BJ (cell line): Measurements from ENCODE around the gene CAMK2D. TPM values are rescaled to one million over a fixed set of nuclear protein-coding genes. Genes with fewer than 3 reads are reported as not detected.

Experiments used
- CTCF ChIA-PET: fragments of 350-600 bp; formaldehyde crosslinking; extraction: SDS; loops from one replicate; lab custom pipeline; 2021; ENCODE audit warnings: antibody characterized with exemption, inconsistent platforms; lab: Yijun Ruan, JAX
- POLR2A ChIA-PET: fragments of 300-600 bp; sonication (Branson Sonifier 250); formaldehyde crosslinking; extraction: SDS; loops from one replicate; lab custom pipeline; 2021; ENCODE audit warnings: antibody characterized with exemption; lab: Charles Lee
- DNase-seq: peaks from one replicate; pipeline ENCODE4 v3.0.0-alpha.2; 2011; ENCODE audit warnings: low read depth
- H3K27me3 ChIP-seq: 2 replicates; pipeline ENCODE4 v1.6.0; 2011; ENCODE audit warnings: low read length; ENCODE audit not compliant: control insufficient read depth, insufficient read depth
- H3K36me3 ChIP-seq: 2 replicates; pipeline ENCODE4 v1.5.1; 2011; ENCODE audit warnings: low read length; ENCODE audit not compliant: control insufficient read depth, insufficient read depth
- H3K4me3 ChIP-seq: 2 replicates; pipeline ENCODE4 v1.5.1; 2011; ENCODE audit warnings: low read depth, mild to moderate bottlenecking, control low read depth, low read length
- polyA plus RNA-seq: library from polyadenylated mRNA; depleted of rRNA; stranded (reverse); fragments of >200 nt; gene quantifications from 2 replicates; pipeline ENCODE4 v1.2.3, GENCODE V29; 2011
- TF ChIP-seq, protein P1 (sequence below): IDR thresholded peaks from 2 replicates; pipeline ENCODE4 v1.5.1; 2011; ENCODE audit warnings: low read depth, mild to moderate bottlenecking, control low read depth, inconsistent platforms, low read length, moderate library complexity; ENCODE audit not compliant: insufficient read depth

Gene CAMK2D
- polyA plus RNA-seq, 1 experiment: 41.8 TPM

- no peak overlapping the region for H3K4me3 ChIP-seq
- peaks cover 4% of the 10 kb centered on the region for H3K36me3 ChIP-seq
- TF ChIP-seq, protein P1, sequence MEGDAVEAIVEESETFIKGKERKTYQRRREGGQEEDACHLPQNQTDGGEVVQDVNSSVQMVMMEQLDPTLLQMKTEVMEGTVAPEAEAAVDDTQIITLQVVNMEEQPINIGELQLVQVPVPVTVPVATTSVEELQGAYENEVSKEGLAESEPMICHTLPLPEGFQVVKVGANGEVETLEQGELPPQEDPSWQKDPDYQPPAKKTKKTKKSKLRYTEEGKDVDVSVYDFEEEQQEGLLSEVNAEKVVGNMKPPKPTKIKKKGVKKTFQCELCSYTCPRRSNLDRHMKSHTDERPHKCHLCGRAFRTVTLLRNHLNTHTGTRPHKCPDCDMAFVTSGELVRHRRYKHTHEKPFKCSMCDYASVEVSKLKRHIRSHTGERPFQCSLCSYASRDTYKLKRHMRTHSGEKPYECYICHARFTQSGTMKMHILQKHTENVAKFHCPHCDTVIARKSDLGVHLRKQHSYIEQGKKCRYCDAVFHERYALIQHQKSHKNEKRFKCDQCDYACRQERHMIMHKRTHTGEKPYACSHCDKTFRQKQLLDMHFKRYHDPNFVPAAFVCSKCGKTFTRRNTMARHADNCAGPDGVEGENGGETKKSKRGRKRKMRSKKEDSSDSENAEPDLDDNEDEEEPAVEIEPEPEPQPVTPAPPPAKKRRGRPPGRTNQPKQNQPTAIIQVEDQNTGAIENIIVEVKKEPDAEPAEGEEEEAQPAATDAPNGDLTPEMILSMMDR: no peak
- H3K27me3 ChIP-seq: no peaks in the 10 kb centered on the region
- no peak for DNase-seq
- CTCF ChIA-PET: no interaction called here
- POLR2A ChIA-PET: no interaction called here
Measured at GRCh38 chr4:113496698-113497097, 264.8 kb downstream of the CAMK2D start.

DNA sequence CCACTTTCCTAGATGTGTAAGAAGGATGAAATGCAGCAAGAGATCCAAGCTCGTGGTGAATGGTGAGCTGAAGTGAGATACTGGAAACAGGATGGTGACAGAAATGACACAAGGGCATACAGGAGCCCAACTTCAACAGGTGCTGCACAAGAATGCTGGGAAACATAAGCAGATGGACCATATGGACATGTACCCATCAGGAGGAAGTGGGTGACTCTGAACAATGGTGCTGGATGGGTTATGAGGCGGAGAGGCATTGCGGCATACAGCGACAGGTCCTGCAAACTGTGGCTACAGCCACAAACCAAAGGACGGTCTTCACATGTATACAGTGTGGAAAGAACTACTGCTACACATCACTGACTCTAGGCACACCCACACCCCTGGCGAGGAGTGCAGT is 265.7 kb downstream of the CAMK2D start:
- no peak for DNase-seq
- ChIA-PET CTCF (interaction anchor here (0.7 kb wide), 1 partner anchor 62 kb away, joined by 3 read pairs; no protein-coding TSS in a partner anchor), POLR2A (no interaction called here)
- Histone ChIP-seq H3K36me3 (peaks cover 4% of the 10 kb centered on the region), H3K4me3 (no peak overlapping the region), H3K27me3 (no peaks in the 10 kb centered on the region)
- TF ChIP-seq, protein P1: no peak

GRCh38 chr4:113483131-113483530 is 278.4 kb downstream of the CAMK2D start:
- no peaks in the 10 kb centered on the region for H3K27me3 ChIP-seq
- CTCF ChIA-PET: no interaction called here
- no peaks in the 10 kb centered on the region; the same call in 1 of the 2 replicates for H3K36me3 ChIP-seq
- H3K4me3 ChIP-seq: no peak overlapping the region
- no peak for DNase-seq
- POLR2A ChIA-PET: no interaction called here
- TF ChIP-seq, protein P1: no peak

- CTCF ChIA-PET: no interaction called here
- TF ChIP-seq, protein P1: no peak
- no peak for DNase-seq
- Histone ChIP-seq H3K4me3 (no peak overlapping the region), H3K27me3 (no peaks in the 10 kb centered on the region), H3K36me3 (no peaks in the 10 kb centered on the region; the same call in 1 of the 2 replicates)
- POLR2A ChIA-PET: no interaction called here
Measured at GRCh38 chr4:113482325-113482724, 279.2 kb downstream of the CAMK2D start.

- POLR2A ChIA-PET: no interaction called here
- no peak overlapping the region for H3K4me3 ChIP-seq
- no peaks in the 10 kb centered on the region for H3K27me3 ChIP-seq
- H3K36me3 ChIP-seq: no peaks in the 10 kb centered on the region; the same call in 1 of the 2 replicates
- TF ChIP-seq, protein P1: no peak
- CTCF ChIA-PET: no interaction called here
- DNase-seq: no peak
Measured at GRCh38 chr4:113481820-113482219, 279.7 kb downstream of the CAMK2D start.
